HepG2 (cell line): Measurements from ENCODE around the gene GPT2. TPM values are rescaled to one million over a fixed set of nuclear protein-coding genes. Genes with fewer than 3 reads are reported as not detected.

Experiments used
- DMTF1 ChIP-seq: sonication (generic); formaldehyde crosslinking; IDR thresholded peaks from 2 replicates; pipeline ENCODE4 v1.4.0; 2020; ENCODE audit warnings: mild to moderate bottlenecking, missing genetic modification reagents
- E2F1 ChIP-seq: sonication (generic); formaldehyde crosslinking; IDR thresholded peaks from 2 replicates; pipeline ENCODE4 v1.5.0; 2020; ENCODE audit warnings: missing genetic modification reagents
- KMT2A ChIP-seq: sonication (generic); formaldehyde crosslinking; IDR thresholded peaks from 2 replicates; pipeline ENCODE4 v1.4.0; 2020; ENCODE audit warnings: missing genetic modification reagents
- NCOR1 ChIP-seq: fragments of 200-600 bp; sonication (generic); IDR thresholded peaks from 2 replicates; pipeline ENCODE4 v1.7.0; 2017; ENCODE audit warnings: antibody characterized with exemption, low read length, borderline replicate concordance
- NFE2L2 ChIP-seq: fragments of 150-350 bp; IDR thresholded peaks from 2 replicates; pipeline ENCODE4 v1.6.1; 2014; ENCODE audit warnings: low read length
- PAX8 ChIP-seq: sonication (generic); formaldehyde crosslinking; IDR thresholded peaks from 2 replicates; pipeline ENCODE4 v1.8.0; 2022; ENCODE audit warnings: mild to moderate bottlenecking, missing genetic modification reagents, borderline replicate concordance
- ZNF24 ChIP-seq: fragments of 450-650 bp; IDR thresholded peaks from 2 replicates; pipeline ENCODE4 v1.6.1; 2017; ENCODE audit warnings: antibody characterized with exemption, mild to moderate bottlenecking
- ZNF749 ChIP-seq: sonication (generic); formaldehyde crosslinking; IDR thresholded peaks from 2 replicates; pipeline ENCODE4 v1.8.0; 2022; ENCODE audit warnings: mild to moderate bottlenecking, missing genetic modification reagents, moderate library complexity, borderline replicate concordance
- ZNF761 ChIP-seq: sonication (generic); formaldehyde crosslinking; conservative IDR thresholded peaks from 2 replicates; pipeline ENCODE4 v1.4.0; 2020; ENCODE audit warnings: mild to moderate bottlenecking, missing genetic modification reagents
- ZNF781 ChIP-seq: sonication (generic); formaldehyde crosslinking; IDR thresholded peaks from 2 replicates; pipeline ENCODE4 v1.5.1; 2020; ENCODE audit warnings: borderline replicate concordance, mild to moderate bottlenecking, missing genetic modification reagents; ENCODE audit errors: not compliant biosample characterization
- polyA plus RNA-seq, 8 experiments: library from polyadenylated mRNA; depleted of rRNA in 3 of 8; stranded (reverse) in 7 of 8; unstranded in 1 of 8; fragments of >200 nt; fragmentation: Illumina TruSeq in 4 of 8; extraction: Trizol in 4 of 8; gene quantifications; 2 replicates each; pipeline versions ENCODE4 v1.2.1 to v1.2.3, GENCODE V29; 2011 to 2016; ENCODE audit warnings: low read depth in 4 of 8, missing spikeins in 1 of 8, mixed read lengths in 1 of 8; ENCODE audit not compliant: insufficient read depth in 1 of 8
- total RNA-seq, 5 experiments: library from RNA; depleted of rRNA; stranded (reverse); fragments of >200 nt; fragmentation: Illumina TruSeq; extraction: Trizol; gene quantifications; 2 replicates each; pipeline ENCODE4 v1.2.3, GENCODE V29; 2016; ENCODE audit warnings: low read depth in 1 of 5

The GPT2 gene
- total and polyA plus RNA-seq, 2 of the 13 experiments (the other 11 are each of a cell fraction or from before 2014, with no cell fraction given), result 138 to 267 TPM

GRCh38 chr16:46889245-46889941, 5.2 kb downstream of the GPT2 start (continued):
- TF ChIP-seq NCOR1, result no peak
- 0 out of 2 replicates have a peak, but pooled peaks have one; percentile 50 for TF ChIP-seq DMTF1 (CRISPR knock-in tag)
- no peak for TF ChIP-seq ZNF781 (CRISPR knock-in tag)
- TF ChIP-seq E2F1, result no peak
- TF ChIP-seq PAX8 (CRISPR knock-in tag), result 0 out of 2 replicates have a peak, but pooled peaks have one; percentile 52
- no peak for TF ChIP-seq ZNF749
- TF ChIP-seq KMT2A (CRISPR knock-in tag), result no peak
- TF ChIP-seq NFE2L2, result no peak
- 0 out of 2 replicates have a peak, but pooled peaks have one; percentile 21 for TF ChIP-seq ZNF761
- TF ChIP-seq ZNF24, result no peak
